KBM-7 (cell line): ENCODE results near the gene PRMT7.

Experiments used
- DNase-seq: peaks from one replicate; pipeline ENCODE4 v3.0.0-alpha.2; 2015
- in situ Hi-C: fragments of 300-500 bp; cut with MboI; formaldehyde crosslinking; loops from 2 replicates; pipeline ENCODE4 v1.14.3; 2020; ENCODE audit warnings: low sequenced_read_pairs, low pct_unique_long_range_greater_than_20kb, mixed read lengths

PRMT7 gene

GRCh38 chr16:68358951-68359350, 48.1 kb downstream of the PRMT7 start:
- in situ Hi-C loops: no loop called here
- DNase-seq: no peak

GRCh38 chr16:68359398-68360191, 48.8 kb downstream of the PRMT7 start:
- no peak for DNase-seq
- in situ Hi-C loops: no loop called here

DNA sequence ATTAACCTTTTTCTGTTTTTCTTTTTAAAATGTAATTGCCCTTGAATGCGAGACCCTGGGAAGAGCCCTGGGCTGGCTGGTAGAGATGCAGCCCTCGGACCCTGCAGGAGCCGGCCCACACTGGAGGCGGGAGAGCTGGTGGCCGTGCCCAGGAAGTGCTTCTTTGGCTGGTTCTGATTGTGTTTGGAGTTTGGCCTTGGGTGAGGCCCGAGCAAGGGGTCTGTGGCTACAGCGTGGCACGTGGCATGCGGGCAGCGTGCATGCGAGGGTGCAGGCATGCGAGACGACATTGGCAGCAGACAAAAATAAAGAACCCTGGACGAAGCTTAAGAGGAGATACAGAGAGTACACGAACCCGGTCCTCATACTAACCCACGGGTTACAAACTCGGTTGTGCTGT, 49.7 kb downstream of the PRMT7 start:
- in situ Hi-C loops: no loop called here
- DNase-seq: no peak

- no peak for DNase-seq
- in situ Hi-C loops: no loop called here
Measured at GRCh38 chr16:68360956-68361355, 50.1 kb downstream of the PRMT7 start.

GRCh38 chr16:68361485-68361884, 50.7 kb downstream of the PRMT7 start:
- in situ Hi-C loops: no loop called here
- no peak for DNase-seq

DNA sequence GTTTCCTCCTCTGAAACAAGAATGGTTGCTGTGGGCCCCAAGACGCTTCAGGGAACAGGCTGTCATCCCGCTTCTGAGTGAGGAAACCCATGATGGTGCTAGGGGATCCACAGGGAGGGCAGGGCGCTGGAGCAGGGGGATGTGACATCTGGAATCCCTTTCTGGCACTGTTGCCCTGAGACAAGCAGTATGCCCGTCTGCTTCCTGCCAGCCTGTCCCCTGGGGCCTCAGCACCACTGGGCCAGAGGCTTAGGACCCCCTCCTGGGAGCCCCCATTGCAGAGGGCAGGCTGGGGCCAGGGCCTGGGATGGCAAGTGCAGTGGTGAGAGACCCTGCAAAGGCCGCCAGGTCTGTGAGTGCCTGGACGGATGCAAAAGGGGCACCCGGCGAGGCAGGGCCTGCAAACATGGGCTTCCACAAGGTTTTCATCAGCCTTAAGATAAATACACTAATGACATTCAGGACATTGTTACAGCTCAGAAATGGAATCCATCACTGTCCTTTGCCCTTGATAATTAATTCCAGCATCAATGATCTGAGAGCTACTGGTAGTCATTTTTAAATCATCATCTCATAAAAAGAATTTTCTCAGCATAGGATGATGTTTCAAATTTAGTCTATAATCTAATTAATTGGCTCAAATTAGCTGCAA, 51.6 kb downstream of the PRMT7 start:
- in situ Hi-C loops: no loop called here
- no peak for DNase-seq

- DNase-seq: no peak
- in situ Hi-C loops: no loop called here
Measured at GRCh38 chr16:68362947-68363657, 52.3 kb downstream of the PRMT7 start.

GRCh38 chr16:68363658-68364521, 53.1 kb downstream of the PRMT7 start:
- DNase-seq: no peak
- in situ Hi-C loops: no loop called here

GRCh38 chr16:68364561-68364998, 53.8 kb downstream of the PRMT7 start:
- no peak for DNase-seq
- in situ Hi-C loops: no loop called here

- in situ Hi-C loops: no loop called here
- peak; percentile 27 for DNase-seq
Measured at GRCh38 chr16:68365167-68365817, 54.5 kb downstream of the PRMT7 start.

GRCh38 chr16:68366062-68366461, 55.2 kb downstream of the PRMT7 start:
- no peak for DNase-seq
- in situ Hi-C loops: no loop called here

DNA sequence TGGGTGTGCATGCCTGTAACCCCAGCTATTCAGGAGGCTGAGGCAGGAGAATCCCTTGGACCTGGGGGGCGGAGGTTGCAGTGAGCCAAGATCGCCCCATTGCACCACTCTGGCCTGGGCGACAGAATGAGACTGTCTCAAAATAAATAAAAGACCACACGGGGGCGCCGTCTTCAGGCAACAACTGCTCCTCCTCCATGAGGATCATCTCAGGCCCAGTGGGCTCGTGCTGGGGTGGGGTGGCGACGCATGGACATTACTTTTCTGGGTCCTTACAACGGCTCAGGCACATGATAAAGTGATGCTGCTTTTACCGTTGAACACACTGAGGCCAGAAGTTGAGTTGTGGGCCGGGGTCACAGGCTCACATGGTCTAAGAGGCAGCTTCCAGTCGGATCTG, 56.2 kb downstream of the PRMT7 start:
- in situ Hi-C loops: no loop called here

DNA sequence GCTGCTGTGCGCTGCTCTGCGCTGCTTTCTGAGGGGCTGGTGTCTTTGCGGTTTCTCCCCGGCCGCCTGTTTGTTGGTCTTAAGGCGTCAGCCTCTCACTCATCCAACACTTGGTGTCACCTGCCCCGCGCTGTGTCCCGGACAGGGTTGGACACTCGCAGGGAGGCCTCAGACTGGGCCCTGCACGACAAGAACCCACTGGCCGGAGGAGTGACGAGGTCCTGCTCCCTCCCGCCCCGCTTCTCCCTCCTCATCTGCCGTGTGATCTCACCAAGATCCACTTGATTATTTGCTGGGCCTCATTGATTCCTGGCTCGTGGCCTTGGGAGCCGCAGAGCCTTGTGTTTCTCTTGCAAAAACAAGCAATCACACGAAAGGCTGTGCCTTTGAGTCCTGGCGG, 56.6 kb downstream of the PRMT7 start:
- no peak for DNase-seq
- in situ Hi-C loops: no loop called here

More for the DNA sequence above, 56.2 kb downstream of the PRMT7 start:
- DNase-seq: peak; percentile 75

- DNase-seq: no peak
- in situ Hi-C loops: no loop called here
Measured at GRCh38 chr16:68367891-68368290, 57.1 kb downstream of the PRMT7 start.

DNA sequence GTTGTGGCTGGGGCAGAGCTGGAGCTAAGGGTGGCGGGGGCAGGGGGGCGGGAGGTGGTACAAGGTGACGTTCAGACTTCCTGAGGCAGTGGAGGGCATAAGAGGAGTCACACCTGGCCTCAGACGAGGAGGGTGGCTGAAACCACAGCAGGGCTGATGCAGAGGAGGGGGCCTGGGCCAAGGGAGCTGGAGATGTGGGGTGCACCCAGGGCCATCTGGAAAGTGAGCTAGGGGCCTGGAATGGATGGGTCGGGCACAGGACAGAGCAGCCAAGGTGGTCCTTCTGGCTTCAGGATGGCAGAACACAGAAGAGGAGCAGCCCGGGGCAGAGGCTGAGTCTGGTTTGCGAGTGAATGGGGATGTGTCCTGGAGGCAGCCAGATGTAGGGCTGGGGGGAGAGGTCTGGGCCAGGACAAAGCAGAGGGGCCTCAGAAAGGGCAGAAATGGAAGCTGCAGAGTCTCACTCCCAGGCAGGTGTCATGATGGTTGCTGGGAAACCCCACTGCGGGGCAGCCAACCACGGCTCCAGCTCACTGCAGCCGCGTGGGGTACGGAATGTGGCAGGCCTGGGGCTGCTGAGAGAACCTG, 57.6 kb downstream of the PRMT7 start:
- in situ Hi-C loops: no loop called here
- no peak for DNase-seq

DNA sequence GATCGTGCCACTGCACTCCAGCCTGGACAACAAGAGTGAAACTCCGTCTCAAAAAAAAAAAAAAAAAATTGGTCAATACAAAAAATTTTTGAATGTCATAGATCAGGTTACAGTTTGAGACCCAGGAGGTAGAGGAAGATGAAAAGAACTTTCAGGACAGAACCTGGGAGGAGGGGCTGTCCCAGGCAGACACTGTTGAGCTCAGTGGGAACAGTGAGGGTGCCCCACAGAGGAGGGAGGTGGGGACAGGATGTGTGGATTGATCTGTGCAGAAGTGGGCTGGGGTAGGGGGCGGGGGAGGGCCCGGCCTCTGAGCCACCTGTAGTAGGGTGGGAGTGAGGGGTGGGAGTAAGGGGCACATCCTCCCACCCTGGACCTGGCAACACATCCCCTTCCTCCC, 58.3 kb downstream of the PRMT7 start:
- no peak for DNase-seq
- in situ Hi-C loops: no loop called here

DNA sequence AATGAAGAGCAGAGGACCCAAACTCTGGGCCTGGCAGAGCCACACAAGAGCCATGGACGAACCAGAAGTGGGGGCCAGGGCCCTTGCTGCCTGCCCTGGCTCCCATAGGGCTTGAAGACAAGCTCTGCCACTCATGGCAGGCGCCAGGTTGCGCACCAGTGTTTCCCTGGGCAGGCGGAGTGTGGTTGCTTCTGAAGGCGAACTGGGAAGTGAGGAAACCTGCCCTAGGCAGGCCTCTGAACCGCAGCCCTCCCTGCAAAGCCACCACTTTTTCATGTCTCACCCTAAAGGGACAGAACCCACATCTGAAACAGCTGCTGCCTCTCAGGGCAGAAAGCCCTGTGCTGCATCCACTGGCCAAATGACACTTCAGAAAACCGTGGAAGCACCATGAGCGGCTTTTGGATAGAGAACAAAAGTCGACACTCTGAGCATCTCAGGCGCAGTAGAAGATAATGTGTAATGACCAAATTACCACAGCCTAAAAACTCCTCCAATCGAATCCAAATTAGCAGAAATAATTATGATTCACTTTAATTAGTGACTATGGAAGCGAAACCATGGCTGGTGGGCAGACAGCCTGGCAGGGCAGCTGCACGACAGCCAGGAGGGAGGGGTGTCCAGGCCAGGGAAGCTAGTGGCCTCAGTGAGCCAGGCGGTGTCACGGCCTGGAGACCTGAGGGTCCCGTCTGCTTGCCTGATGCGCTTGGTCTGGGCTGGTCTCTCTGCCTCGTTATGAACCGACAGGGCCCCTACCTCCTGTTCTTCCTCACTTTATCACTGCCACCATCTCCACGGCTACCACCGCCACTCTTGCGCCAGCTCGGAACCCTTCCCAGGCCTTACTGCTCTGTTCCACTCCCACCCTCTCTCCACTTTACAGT, 59.1 kb downstream of the PRMT7 start:
- in situ Hi-C loops: no loop called here
- peak; percentile 88 for DNase-seq
